ENCODE data around the gene HAS3.

DNA sequence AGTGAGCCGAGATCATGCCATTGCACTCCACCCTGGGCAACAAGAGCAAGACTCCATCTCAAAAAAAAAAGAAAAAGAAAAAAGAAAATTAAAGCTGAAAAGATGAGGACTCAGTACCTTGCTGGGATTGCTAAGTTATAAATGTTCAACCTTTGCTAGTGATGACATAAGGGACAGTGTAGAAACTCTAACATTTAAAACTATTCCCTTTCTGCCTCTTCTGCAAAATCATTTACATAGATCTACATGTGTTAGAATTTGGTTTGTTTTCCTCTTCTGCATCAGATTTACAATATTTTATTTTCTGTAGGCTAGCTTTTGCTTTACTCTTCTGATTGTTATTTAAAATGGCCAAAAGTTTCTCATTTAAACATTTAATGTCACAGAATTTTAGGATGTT, 49.5 kb upstream of the HAS3 start:
- no peak for TF ChIP-seq POLR2A (IDR thresholded peaks at IDR 0.05; ENCODE audit: low read depth, low read length)
- TF ChIP-seq, protein P1, sequence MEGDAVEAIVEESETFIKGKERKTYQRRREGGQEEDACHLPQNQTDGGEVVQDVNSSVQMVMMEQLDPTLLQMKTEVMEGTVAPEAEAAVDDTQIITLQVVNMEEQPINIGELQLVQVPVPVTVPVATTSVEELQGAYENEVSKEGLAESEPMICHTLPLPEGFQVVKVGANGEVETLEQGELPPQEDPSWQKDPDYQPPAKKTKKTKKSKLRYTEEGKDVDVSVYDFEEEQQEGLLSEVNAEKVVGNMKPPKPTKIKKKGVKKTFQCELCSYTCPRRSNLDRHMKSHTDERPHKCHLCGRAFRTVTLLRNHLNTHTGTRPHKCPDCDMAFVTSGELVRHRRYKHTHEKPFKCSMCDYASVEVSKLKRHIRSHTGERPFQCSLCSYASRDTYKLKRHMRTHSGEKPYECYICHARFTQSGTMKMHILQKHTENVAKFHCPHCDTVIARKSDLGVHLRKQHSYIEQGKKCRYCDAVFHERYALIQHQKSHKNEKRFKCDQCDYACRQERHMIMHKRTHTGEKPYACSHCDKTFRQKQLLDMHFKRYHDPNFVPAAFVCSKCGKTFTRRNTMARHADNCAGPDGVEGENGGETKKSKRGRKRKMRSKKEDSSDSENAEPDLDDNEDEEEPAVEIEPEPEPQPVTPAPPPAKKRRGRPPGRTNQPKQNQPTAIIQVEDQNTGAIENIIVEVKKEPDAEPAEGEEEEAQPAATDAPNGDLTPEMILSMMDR (IDR thresholded peaks at IDR 0.05; ENCODE audit: extremely low read depth in 1 of 2, insufficient read depth in 1 of 2, low read depth in 1 of 2, low read length in 2 of 2): no peak
- TF ChIP-seq POLR2AphosphoS5 (IDR thresholded peaks at IDR 0.05; ENCODE audit: insufficient read depth, low read depth, low read length): no peak
- TF ChIP-seq EZH2 (IDR thresholded peaks at IDR 0.05; ENCODE audit: borderline replicate concordance, low read depth, low read length, severe bottlenecking): no peak
- TF ChIP-seq MYC (IDR thresholded peaks at IDR 0.05; ENCODE audit: low read depth, low read length): no peak
- TF ChIP-seq FOS (IDR thresholded peaks at IDR 0.05; ENCODE audit: borderline replicate concordance, insufficient read depth, low read length): no peak
- TF ChIP-seq, protein P2, sequence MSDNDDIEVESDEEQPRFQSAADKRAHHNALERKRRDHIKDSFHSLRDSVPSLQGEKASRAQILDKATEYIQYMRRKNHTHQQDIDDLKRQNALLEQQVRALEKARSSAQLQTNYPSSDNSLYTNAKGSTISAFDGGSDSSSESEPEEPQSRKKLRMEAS (IDR thresholded peaks at IDR 0.05; ENCODE audit: insufficient read depth, insufficient read length): no peak
- no peak for TF ChIP-seq JUN (IDR thresholded peaks at IDR 0.05; ENCODE audit: borderline replicate concordance, insufficient read depth, insufficient read length, low read depth)
